Right atrium auricular region (tissue), 2 donors: ENCODE results near the gene MS4A2. TPM values are rescaled to one million over a fixed set of nuclear protein-coding genes. Genes with fewer than 3 reads are reported as not detected.
"Not testable (repeated sequence)": the region's sequence is repeated elsewhere in the genome, so short reads cannot be mapped to it uniquely, and the experiment has no call there.

Experiments used
- DNase-seq: peaks from one replicate; pipeline ENCODE4 v3.0.0-alpha.2; 2019; ENCODE audit warnings: low spot score
- H3K27ac ChIP-seq, 2 donors: fragments of 200-600 bp; sonication (generic); 1 replicate in 1 of 2; 2 replicates in 1 of 2; pipeline ENCODE4 v1.5.1; 2016 to 2019
- H3K27me3 ChIP-seq, 2 donors: fragments of 200-600 bp; sonication (generic); one replicate each; pipeline versions ENCODE4 v1.5.1 to v1.6.0; 2017 to 2019
- H3K36me3 ChIP-seq: fragments of 200-600 bp; sonication (generic); one replicate; pipeline ENCODE4 v1.5.1; 2016
- H3K4me1 ChIP-seq, 2 donors: fragments of 200-600 bp; sonication (generic); one replicate each; pipeline versions ENCODE4 v1.5.1 to v1.6.0; 2017 to 2019
- H3K4me3 ChIP-seq, 2 donors: fragments of 200-600 bp; sonication (generic); 1 replicate in 1 of 2; 2 replicates in 1 of 2; pipeline ENCODE4 v1.5.1; 2017 to 2019; ENCODE audit warnings: mild to moderate bottlenecking in 1 of 2, moderate library complexity in 1 of 2
- H3K9me3 ChIP-seq, 2 donors: fragments of 200-600 bp; sonication (generic); one replicate each; pipeline ENCODE4 v1.5.1; 2019
- total RNA-seq, 2 donors: library from RNA; depleted of rRNA; stranded (reverse); fragments of >200 nt; gene quantifications; one replicate each; pipeline ENCODE4 v1.1.0, GENCODE V29; 2016
- TF ChIP-seq, protein P1 (sequence below), 2 donors: fragments of 200-600 bp; sonication (generic); IDR thresholded peaks; one replicate each; pipeline ENCODE4 v1.5.1; 2019; ENCODE audit warnings: antibody characterized with exemption in 2 of 2

The MS4A2 gene
- total RNA-seq, 2 donors from 2014 or later: 0.93 TPM; not detected in 1

DNA sequence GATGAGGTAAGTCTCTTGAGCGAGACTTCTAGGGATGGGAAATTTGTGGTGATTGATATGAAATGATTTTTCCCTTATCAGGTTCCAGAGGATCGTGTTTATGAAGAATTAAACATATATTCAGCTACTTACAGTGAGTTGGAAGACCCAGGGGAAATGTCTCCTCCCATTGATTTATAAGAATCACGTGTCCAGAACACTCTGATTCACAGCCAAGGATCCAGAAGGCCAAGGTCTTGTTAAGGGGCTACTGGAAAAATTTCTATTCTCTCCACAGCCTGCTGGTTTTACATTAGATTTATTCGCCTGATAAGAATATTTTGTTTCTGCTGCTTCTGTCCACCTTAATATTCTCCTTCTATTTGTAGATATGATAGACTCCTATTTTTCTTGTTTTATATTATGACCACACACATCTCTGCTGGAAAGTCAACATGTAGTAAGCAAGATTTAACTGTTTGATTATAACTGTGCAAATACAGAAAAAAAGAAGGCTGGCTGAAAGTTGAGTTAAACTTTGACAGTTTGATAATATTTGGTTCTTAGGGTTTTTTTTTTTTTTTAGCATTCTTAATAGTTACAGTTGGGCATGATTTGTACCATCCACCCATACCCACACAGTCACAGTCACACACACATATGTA lies 7.1 kb downstream of the MS4A2 start:
- Histone ChIP-seq H3K36me3 (no peaks in the 10 kb centered on the region), H3K27ac (no peak overlapping the region), H3K4me1 (no peaks in the 10 kb centered on the region), H3K4me3 (no peak overlapping the region), H3K27me3 (no peaks in the 10 kb centered on the region), H3K9me3 (no peaks in the 10 kb centered on the region)
- DNase-seq: no peak
- TF ChIP-seq, protein P1, sequence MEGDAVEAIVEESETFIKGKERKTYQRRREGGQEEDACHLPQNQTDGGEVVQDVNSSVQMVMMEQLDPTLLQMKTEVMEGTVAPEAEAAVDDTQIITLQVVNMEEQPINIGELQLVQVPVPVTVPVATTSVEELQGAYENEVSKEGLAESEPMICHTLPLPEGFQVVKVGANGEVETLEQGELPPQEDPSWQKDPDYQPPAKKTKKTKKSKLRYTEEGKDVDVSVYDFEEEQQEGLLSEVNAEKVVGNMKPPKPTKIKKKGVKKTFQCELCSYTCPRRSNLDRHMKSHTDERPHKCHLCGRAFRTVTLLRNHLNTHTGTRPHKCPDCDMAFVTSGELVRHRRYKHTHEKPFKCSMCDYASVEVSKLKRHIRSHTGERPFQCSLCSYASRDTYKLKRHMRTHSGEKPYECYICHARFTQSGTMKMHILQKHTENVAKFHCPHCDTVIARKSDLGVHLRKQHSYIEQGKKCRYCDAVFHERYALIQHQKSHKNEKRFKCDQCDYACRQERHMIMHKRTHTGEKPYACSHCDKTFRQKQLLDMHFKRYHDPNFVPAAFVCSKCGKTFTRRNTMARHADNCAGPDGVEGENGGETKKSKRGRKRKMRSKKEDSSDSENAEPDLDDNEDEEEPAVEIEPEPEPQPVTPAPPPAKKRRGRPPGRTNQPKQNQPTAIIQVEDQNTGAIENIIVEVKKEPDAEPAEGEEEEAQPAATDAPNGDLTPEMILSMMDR (IDR thresholded peaks at IDR 0.05): no peak

DNA sequence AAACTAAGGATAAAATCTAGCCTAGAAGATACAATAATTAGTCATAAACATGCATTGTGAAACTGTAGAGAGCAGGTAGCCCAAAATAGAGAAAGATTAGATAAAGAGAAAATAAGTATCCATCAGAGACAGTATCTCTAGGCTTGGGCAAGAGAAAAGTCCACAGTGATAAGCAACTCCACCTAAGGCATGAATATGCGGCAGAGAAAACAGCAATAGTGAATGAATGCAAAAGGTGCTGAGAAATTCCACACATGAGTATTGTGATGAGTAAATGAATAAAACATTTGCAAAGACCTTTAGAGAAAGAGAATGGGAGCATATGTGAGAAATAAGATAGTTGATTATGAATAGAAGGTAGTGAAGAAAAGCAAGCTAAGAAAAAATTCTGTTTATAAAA lies 8.7 kb downstream of the MS4A2 start:
- TF ChIP-seq, protein P1 (IDR thresholded peaks at IDR 0.05): no peak

DNA sequence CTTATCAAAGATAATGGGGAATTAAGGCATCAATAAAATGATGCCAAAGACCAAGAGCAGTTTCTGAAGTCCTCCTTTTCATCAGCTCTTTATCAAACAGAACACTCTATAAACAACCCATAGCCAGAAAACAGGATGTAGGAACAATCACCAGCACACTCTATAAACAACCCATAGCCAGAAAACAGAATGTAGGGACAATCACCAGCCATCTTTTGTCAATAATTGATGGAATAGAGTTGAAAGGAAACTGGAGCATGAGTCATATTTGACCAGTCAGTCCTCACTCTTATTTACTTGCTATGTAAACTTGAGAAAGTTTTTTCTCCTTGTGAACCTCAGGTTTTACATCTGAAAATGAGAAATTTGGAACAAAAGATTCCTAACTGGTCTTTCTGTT lies 10.0 kb downstream of the MS4A2 start:
- Histone ChIP-seq H3K4me1 (no peaks in the 10 kb centered on the region), H3K4me3 (no peak overlapping the region), H3K27me3 (no peaks in the 10 kb centered on the region), H3K27ac (no peak overlapping the region), H3K9me3 (no peaks in the 10 kb centered on the region), H3K36me3 (no peaks in the 10 kb centered on the region)
- no peak for DNase-seq
- TF ChIP-seq, protein P1 (IDR thresholded peaks at IDR 0.05): no peak

More for the DNA sequence above, 8.7 kb downstream of the MS4A2 start:
- Histone ChIP-seq H3K27me3 (no peaks in the 10 kb centered on the region), H3K27ac (no peak overlapping the region), H3K9me3 (no peaks in the 10 kb centered on the region), H3K4me1 (no peaks in the 10 kb centered on the region), H3K4me3 (no peak overlapping the region), H3K36me3 (no peaks in the 10 kb centered on the region)
- no peak for DNase-seq

DNA sequence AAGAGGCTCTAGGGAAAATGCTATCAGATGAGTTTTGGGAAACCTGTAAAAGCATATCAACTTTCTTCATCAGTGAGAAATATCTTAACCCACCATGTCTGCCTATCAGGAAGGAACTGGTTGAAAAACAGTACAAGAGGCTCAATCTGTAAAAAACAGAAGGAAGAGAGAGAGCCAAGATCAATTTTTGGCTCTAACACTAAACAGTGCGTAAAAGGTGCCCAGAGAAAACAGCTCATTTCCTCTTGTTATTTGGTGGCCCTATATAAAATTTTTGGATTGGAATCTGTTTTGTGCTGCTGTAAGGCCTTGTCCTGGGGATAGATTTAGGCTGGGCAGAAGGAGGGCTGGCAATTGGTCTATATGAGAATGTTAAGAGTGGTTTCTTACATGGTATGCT lies 12.1 kb downstream of the MS4A2 start:
- H3K4me3 ChIP-seq: no peak overlapping the region
- no peak overlapping the region for H3K27ac ChIP-seq
- H3K4me1 ChIP-seq: no peaks in the 10 kb centered on the region
- no peaks in the 10 kb centered on the region for H3K36me3 ChIP-seq
- H3K27me3 ChIP-seq: no peaks in the 10 kb centered on the region
- TF ChIP-seq, protein P1 (IDR thresholded peaks at IDR 0.05): no peak
- no peaks in the 10 kb centered on the region for H3K9me3 ChIP-seq
- DNase-seq: no peak

DNA sequence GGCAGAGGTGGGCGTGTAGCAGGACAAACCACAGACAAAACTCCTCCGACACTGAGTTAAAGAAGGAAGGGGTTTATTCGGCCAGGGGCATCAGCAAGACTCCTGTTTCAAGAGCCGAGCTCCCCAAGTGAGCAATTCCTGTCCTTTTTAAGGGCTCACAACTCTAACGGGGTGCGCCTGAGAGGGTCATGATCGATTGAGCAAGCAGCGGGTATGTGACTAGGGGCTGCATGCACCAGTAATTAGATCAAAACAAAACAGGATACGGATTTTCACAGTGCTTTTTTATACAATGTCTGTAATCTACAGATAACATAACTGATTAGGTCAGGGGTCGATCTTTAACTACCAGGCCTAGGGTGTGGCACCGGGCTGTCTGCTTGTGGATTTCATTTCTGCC lies 12.9 kb downstream of the MS4A2 start:
- H3K27ac ChIP-seq, H3K4me3 ChIP-seq, H3K9me3 ChIP-seq, DNase-seq, H3K36me3 ChIP-seq, H3K4me1 ChIP-seq, H3K27me3 ChIP-seq: not testable (repeated sequence)

DNA sequence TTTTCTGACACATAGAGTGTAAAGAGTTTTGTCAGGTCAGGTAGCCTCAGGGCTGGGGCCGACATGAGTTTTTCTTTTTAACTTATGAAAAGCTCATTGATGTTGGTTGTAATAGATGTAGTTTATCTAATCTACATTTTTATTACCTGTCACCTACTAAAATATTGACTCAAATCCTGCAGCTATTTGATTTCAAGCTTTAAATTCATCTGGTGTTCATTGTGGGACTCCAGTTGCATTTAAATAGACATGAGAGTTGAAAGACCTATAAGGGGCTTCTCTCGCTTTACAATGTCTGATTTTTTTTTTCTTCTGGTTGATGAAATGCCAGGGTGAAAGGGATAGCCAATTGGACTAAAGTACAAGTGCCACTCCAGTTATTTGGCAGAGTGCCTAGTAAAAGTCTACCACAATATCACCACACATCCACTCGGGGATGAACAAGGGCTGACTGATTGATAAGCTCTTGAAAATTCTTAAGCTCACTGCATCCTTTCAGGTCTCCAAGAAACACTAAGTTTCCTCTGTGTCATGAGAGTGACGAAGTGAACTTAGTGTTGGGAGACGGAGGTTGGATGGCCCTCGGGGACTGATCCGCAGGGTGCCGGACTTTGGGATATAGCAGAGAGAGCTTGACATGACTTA lies 16.1 kb downstream of the MS4A2 start:
- H3K9me3 ChIP-seq, H3K4me3 ChIP-seq, H3K27me3 ChIP-seq, H3K36me3 ChIP-seq, H3K4me1 ChIP-seq, H3K27ac ChIP-seq, DNase-seq: not testable (repeated sequence)

DNA sequence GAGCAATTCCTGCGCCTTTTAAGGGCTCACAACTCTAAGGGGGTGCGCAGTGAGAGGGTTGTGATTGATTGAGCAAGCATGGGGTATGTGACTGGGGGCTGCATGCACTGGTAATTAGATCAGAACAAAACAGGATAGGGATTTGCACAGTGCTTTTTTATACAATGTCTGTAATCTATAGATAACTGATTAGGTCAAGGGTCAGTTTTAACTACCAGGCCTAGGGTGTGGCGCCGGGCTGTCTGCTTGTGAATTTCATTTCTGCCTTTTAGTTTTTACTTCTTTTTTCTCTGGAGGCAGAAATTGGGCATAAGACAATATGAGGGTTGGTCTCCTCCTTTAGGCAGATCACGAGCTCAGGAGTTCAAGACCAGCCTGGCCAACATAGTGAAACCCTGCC lies 20.2 kb downstream of the MS4A2 start:
- H3K4me1 ChIP-seq, H3K36me3 ChIP-seq, H3K9me3 ChIP-seq, H3K4me3 ChIP-seq, H3K27ac ChIP-seq, H3K27me3 ChIP-seq, DNase-seq: not testable (repeated sequence)
